ENCODE data around the gene TMEM131.
"Not testable (repeated sequence)": the region's sequence is repeated elsewhere in the genome, so short reads cannot be mapped to it uniquely, and the experiment has no call there.

The TMEM131 gene

GRCh38 chr2:97861177-97861576 lies 134.6 kb downstream of the TMEM131 start:
- DNase-seq (ENCODE audit: low read depth, low spot score): no peak
- no peak for TF ChIP-seq CTCF (IDR thresholded peaks at IDR 0.05; ENCODE audit: insufficient read depth, low read length, missing control alignments)
- H3K4me3 ChIP-seq (ENCODE audit: low read depth, low read length): no peak overlapping the region
- POLR2A ChIA-PET: no interaction called here
- CTCF ChIA-PET: no interaction called here

- ChIA-PET POLR2A (no interaction called here), CTCF (no interaction called here)
- DNase-seq (ENCODE audit: low read depth, low spot score): no peak
- H3K4me3 ChIP-seq (ENCODE audit: low read depth, low read length): no peak overlapping the region
- no peak for TF ChIP-seq CTCF (IDR thresholded peaks at IDR 0.05; ENCODE audit: insufficient read depth, low read length, missing control alignments)
Measured at GRCh38 chr2:97858442-97858841, 137.3 kb downstream of the TMEM131 start.

- DNase-seq (ENCODE audit: low read depth, low spot score): no peak
- no peak for TF ChIP-seq CTCF (IDR thresholded peaks at IDR 0.05; ENCODE audit: insufficient read depth, low read length, missing control alignments)
- ChIA-PET POLR2A (no interaction called here), CTCF (no interaction called here)
- H3K4me3 ChIP-seq (ENCODE audit: low read depth, low read length): no peak overlapping the region
Measured at GRCh38 chr2:97857553-97857952, 138.2 kb downstream of the TMEM131 start.

GRCh38 chr2:97853057-97853456 lies 142.7 kb downstream of the TMEM131 start:
- POLR2A ChIA-PET; H3K4me3 ChIP-seq (ENCODE audit: low read depth, low read length); CTCF ChIA-PET; DNase-seq (ENCODE audit: low read depth, low spot score): not testable (repeated sequence)

- no peak for DNase-seq (ENCODE audit: low read depth, low spot score)
- no peak for TF ChIP-seq CTCF (IDR thresholded peaks at IDR 0.05; ENCODE audit: insufficient read depth, low read length, missing control alignments)
- CTCF ChIA-PET: interaction anchor here (1.1 kb wide), 1 partner anchor 44 kb away, joined by 3 read pairs; no protein-coding TSS in a partner anchor
- POLR2A ChIA-PET: no interaction called here
- no peak overlapping the region for H3K4me3 ChIP-seq (ENCODE audit: low read depth, low read length)
Measured at GRCh38 chr2:97851172-97851571, 144.6 kb downstream of the TMEM131 start.

GRCh38 chr2:97849881-97850528 lies 145.7 kb downstream of the TMEM131 start:
- POLR2A ChIA-PET: no interaction called here
- H3K4me3 ChIP-seq (ENCODE audit: low read depth, low read length): no peak overlapping the region
- TF ChIP-seq CTCF (IDR thresholded peaks at IDR 0.05; ENCODE audit: insufficient read depth, low read length, missing control alignments): no peak
- no peak for DNase-seq (ENCODE audit: low read depth, low spot score)
- CTCF ChIA-PET: no interaction called here

GRCh38 chr2:97848306-97848705 lies 147.4 kb downstream of the TMEM131 start:
- ChIA-PET CTCF (no interaction called here), POLR2A (no interaction called here)
- no peak overlapping the region for H3K4me3 ChIP-seq (ENCODE audit: low read depth, low read length)
- TF ChIP-seq CTCF (IDR thresholded peaks at IDR 0.05; ENCODE audit: insufficient read depth, low read length, missing control alignments): no peak
- DNase-seq (ENCODE audit: low read depth, low spot score): no peak

GRCh38 chr2:97846716-97847115 lies 149.0 kb downstream of the TMEM131 start:
- DNase-seq (ENCODE audit: low read depth, low spot score); POLR2A ChIA-PET; H3K4me3 ChIP-seq (ENCODE audit: low read depth, low read length): not testable (repeated sequence)
- CTCF ChIA-PET: interaction anchor here (0.7 kb wide), 1 partner anchor 41 kb away, joined by 3 read pairs; no protein-coding TSS in a partner anchor

Measured in AG04449 (cell line).